H1 (cell line): Measurements from ENCODE around the gene GRM7.

ENCODE experiments used
- BRCA1 ChIP-seq: IDR thresholded peaks from 2 replicates; pipeline ENCODE4 v1.6.1; 2012; ENCODE audit warnings: low read depth, low read length, improper control_type of control experiment
- CBX8 ChIP-seq: fragments of 300-800, 300-1000 bp; sonication (generic); IDR thresholded peaks from 2 replicates; pipeline ENCODE4 v1.7.1; 2016; ENCODE audit warnings: low read depth, low read length, borderline replicate concordance
- CEBPB ChIP-seq: IDR thresholded peaks from 2 replicates; pipeline ENCODE4 v1.6.1; 2012; ENCODE audit warnings: low read depth, low read length
- CHD2 ChIP-seq: IDR thresholded peaks from 2 replicates; pipeline ENCODE4 v1.6.1; 2012; ENCODE audit warnings: low read length, improper control_type of control experiment
- CREB1 ChIP-seq: IDR thresholded peaks from 2 replicates; pipeline ENCODE4 v1.6.1; 2012; ENCODE audit warnings: inconsistent platforms
- CTCF ChIP-seq, 3 experiments: IDR thresholded peaks; 1 replicate in 2 of 3; 2 replicates in 1 of 3; pipeline versions ENCODE4 v1.5.1 to v1.6.1; 2011; ENCODE audit warnings: low read length in 3 of 3, mild to moderate bottlenecking in 3 of 3, inconsistent platforms in 2 of 3, low read depth in 1 of 3, moderate library complexity in 1 of 3; ENCODE audit not compliant: insufficient read depth in 1 of 3; ENCODE audit errors: control extremely low read depth in 1 of 3
- EP300 ChIP-seq, 2 experiments: IDR thresholded peaks; 1 replicate in 1 of 2; 2 replicates in 1 of 2; pipeline ENCODE4 v1.6.1; 2011 to 2012; ENCODE audit warnings: low read depth in 2 of 2, low read length in 2 of 2, mild to moderate bottlenecking in 2 of 2, borderline replicate concordance in 1 of 2, inconsistent platforms in 1 of 2, moderate library complexity in 1 of 2
- JUN ChIP-seq: IDR thresholded peaks from 2 replicates; pipeline ENCODE4 v1.6.1; 2011; ENCODE audit warnings: low read depth, mild to moderate bottlenecking, improper control_type of control experiment, low read length
- MAFK ChIP-seq: IDR thresholded peaks from 2 replicates; pipeline ENCODE4 v1.6.1; 2012; ENCODE audit warnings: low read depth, mild to moderate bottlenecking, improper control_type of control experiment, low read length
- POLR2AphosphoS5 ChIP-seq: IDR thresholded peaks from 2 replicates; pipeline ENCODE4 v1.6.1; 2011; ENCODE audit warnings: low read depth, low read length
- RAD21 ChIP-seq, 2 experiments: IDR thresholded peaks in 1 of 2; conservative IDR thresholded peaks in 1 of 2; 2 replicates each; pipeline ENCODE4 v1.6.1; 2011; ENCODE audit warnings: low read depth in 2 of 2, low read length in 2 of 2, improper control_type of control experiment in 1 of 2, inconsistent platforms in 1 of 2, mild to moderate bottlenecking in 1 of 2, moderate library complexity in 1 of 2
- SP1 ChIP-seq: IDR thresholded peaks from 2 replicates; pipeline ENCODE4 v1.6.1; 2011; ENCODE audit warnings: low read depth, low read length
- SP2 ChIP-seq: IDR thresholded peaks from 2 replicates; pipeline ENCODE4 v1.6.1; 2012; ENCODE audit warnings: mild to moderate bottlenecking, low read length, inconsistent platforms
- ZNF274 ChIP-seq: IDR thresholded peaks from 2 replicates; pipeline ENCODE4 v1.7.0; 2012; ENCODE audit warnings: low read length, borderline replicate concordance; ENCODE audit errors: extremely low read depth

- TF ChIP-seq BRCA1 (no peak), CTCF (IDR thresholded peaks at IDR 0.05; ENCODE audit: control extremely low read depth in 1 of 3, insufficient read depth in 1 of 3, low read depth in 1 of 3, low read length in 3 of 3) (no peak), ZNF274 (no peak), CEBPB (no peak), MAFK (no peak), SP2 (no peak), EP300 (IDR thresholded peaks at IDR 0.05; ENCODE audit: borderline replicate concordance in 1 of 2, low read depth in 2 of 2, low read length in 2 of 2) (no peak), JUN (no peak), POLR2AphosphoS5 (no peak), CREB1 (no peak), RAD21 (IDR thresholded peaks at IDR 0.05 in 1 of 2, conservative IDR thresholded peaks at IDR 0.05 in 1 of 2; ENCODE audit: low read depth in 2 of 2, low read length in 2 of 2) (no peak), SP1 (no peak), CHD2 (no peak), CBX8 (no peak)
Measured at GRCh38 chr3:7307410-7307809, 446.5 kb downstream of the GRM7 start.
